Cardiac septum (tissue), 1 donor: ENCODE measurements around the gene KRT1. TPM values are rescaled to one million over a fixed set of nuclear protein-coding genes. Genes with fewer than 3 reads are reported as not detected.

Experiments used
- DNase-seq: peaks from one replicate; pipeline ENCODE4 v3.0.0-alpha.2; 2020; ENCODE audit warnings: low spot score
- intact Hi-C: fragments of 100-400 bp; cut with DNase I; formaldehyde crosslinking; loops from one replicate; pipeline ENCODE4 v1.14.0; 2022
- total RNA-seq: library from RNA; stranded (reverse); fragmentation: NEBNext Ultra II Directional; extraction: Animal tissue kit (Norgen Biotek cat#: 25700); gene quantifications from one replicate; pipeline ENCODE4 v1.2.1, GENCODE V29; 2021
- donor health status: DM: no; HTN: no; CAD: no.

KRT1 gene
- total RNA-seq, 1 donor from 2014 or later = not detected

DNA sequence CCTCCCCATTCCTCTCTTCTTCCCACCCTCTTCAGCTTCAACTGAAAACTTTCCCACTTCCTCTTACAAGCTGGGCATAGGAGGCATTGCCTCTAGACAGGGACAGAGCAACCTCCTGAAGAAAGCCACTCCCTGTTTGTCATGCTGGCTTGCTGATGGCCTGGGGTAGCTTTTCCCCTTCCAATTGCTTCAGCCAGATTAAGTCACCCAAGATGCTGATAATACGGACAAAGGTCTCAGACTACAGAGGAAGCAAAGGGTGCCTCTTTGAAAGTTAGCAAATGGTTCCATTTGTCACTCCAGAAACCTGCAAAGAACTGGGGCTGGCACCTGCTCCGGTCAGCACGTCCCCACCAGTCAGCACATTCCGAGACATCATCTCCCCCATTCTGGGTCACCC is 34.2 kb downstream of the KRT1 start:
- DNase-seq = peak; percentile 59
- intact Hi-C loops = no loop called here

GRCh38 chr12:52645120-52645761 is 35.0 kb downstream of the KRT1 start:
- DNase-seq = no peak
- intact Hi-C loops = no loop called here

- intact Hi-C loops = no loop called here
- DNase-seq = no peak
These were observed 36.2 kb downstream of the KRT1 start for GRCh38 chr12:52644078-52644415.

DNA sequence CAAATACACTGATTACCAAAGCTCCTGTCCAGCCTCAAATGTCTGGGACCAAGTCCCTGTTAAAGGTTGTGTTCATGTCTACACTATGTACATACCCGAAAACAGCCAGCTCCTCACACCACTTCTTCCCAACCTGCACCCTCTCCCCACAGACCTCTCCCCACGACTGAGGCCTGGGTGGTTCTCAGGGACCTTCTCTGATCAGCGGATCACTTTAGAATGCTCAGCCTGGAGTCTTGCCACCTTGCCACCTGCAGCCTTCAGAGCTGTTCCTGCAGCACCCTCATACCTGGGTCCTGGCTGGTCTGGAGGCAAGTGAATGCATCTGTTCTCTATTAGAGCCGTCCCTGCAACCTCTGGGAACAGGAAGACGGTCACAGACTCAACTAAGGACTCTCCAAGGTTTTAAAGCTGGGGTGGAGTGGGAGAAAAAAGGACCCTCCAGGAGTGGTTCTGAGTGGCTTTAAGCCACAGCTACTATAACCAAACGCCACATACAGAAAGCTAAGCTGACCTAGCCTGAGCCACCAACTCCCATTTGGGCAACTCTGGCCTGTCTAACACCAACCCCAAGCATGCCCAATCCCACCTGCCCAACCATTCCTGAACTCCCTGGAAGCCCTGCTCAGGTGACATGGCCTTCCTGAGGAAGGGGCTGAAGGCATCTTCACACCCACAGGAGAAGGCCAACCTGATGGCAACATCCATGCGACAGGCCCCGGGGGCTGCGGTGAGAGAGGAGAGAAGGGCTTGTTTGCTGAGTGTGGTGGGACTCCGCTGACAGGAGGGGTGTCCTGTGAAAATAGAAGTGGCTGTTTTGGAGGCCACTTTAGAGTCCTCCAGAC is 36.8 kb downstream of the KRT1 start:
- no peak for DNase-seq
- intact Hi-C loops = no loop called here

DNA sequence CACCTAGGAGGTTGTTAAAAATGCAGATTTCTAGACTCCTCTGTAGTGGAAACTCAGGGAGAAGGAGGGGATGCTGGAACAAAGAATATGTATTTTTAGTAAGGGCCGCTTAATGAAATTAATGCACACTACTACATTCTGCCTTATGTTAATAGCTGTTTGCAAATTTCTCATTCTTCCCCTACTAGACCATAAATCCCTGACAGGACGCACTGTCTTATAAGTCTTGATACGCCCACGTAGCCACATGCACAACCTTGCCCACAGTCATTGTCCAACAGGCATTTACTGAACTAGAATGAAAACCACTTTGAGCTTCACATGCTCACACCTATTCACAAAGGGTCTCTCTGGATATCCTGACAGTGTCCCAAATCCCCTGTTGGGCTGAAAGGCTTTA is 38.7 kb downstream of the KRT1 start:
- intact Hi-C loops = no loop called here
- no peak for DNase-seq

DNA sequence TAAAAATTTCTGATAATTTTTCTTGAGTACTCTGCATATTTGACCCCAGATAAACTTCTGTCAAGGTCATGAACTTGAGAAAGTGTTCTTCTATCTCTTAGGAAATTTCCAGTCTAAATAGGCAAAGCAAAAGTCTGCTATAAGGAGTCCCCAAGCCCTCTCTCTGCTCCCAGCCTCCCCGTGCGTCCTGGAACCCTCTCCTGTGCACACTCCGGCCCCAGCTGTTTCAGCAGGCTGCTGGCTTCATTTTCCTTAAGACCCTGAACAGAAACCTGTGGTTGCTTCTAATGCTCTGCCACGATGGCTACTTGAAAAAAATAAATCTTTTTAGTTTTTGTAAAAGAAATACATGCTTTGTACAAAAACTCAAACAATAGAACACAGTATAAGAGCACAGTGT is 42.9 kb downstream of the KRT1 start:
- DNase-seq = no peak
- intact Hi-C loops = no loop called here

- intact Hi-C loops = no loop called here
- no peak for DNase-seq
These were observed 43.5 kb downstream of the KRT1 start for GRCh38 chr12:52636592-52637258.

DNA sequence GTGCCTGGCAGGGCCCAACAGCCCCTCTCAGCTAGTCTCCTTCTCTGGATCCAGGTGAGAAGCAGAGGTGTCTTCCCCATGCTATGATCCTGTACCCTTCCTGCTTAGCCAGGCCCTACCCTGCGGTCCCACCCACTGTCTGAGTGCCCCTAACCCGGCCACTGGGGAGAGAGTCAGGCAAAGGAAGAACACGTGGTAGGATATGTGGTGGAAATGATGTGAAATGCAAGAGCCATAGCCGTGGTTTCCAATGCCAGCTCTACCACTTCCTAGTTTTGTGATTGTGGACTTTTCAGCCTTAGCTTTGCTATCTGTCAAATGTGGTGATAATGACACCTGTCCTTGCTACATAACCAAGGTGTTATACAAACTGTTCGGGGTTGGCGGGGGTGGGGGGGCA is 44.0 kb downstream of the KRT1 start:
- DNase-seq = peak; percentile 15
- intact Hi-C loops = no loop called here

GRCh38 chr12:52634266-52635056 is 45.7 kb downstream of the KRT1 start:
- DNase-seq = peak; percentile 86
- intact Hi-C loops = no loop called here

DNA sequence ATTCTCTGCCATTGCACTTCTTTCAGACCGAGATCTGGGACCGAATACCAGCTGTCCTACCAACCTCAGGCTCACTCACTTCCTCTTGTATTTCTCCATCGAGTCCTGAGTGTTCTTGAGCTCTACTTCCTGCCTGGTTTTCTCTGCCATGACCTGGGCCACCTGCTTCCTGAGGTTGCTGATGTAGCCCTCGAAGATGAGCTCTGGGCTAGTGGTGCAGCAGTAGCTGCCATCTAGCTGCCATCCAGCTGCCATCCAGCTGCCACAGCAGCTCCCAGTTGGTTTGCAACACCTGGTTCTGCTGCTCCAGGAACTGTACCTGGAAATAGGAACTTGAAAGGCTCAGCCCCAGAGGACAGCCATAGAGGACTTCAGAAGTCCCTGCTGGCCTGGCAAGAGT is 46.8 kb downstream of the KRT1 start:
- intact Hi-C loops = no loop called here
- peak; percentile 59 for DNase-seq

- intact Hi-C loops = no loop called here
- DNase-seq = peak; percentile 6
These were observed 47.6 kb downstream of the KRT1 start for GRCh38 chr12:52632656-52633055.

DNA sequence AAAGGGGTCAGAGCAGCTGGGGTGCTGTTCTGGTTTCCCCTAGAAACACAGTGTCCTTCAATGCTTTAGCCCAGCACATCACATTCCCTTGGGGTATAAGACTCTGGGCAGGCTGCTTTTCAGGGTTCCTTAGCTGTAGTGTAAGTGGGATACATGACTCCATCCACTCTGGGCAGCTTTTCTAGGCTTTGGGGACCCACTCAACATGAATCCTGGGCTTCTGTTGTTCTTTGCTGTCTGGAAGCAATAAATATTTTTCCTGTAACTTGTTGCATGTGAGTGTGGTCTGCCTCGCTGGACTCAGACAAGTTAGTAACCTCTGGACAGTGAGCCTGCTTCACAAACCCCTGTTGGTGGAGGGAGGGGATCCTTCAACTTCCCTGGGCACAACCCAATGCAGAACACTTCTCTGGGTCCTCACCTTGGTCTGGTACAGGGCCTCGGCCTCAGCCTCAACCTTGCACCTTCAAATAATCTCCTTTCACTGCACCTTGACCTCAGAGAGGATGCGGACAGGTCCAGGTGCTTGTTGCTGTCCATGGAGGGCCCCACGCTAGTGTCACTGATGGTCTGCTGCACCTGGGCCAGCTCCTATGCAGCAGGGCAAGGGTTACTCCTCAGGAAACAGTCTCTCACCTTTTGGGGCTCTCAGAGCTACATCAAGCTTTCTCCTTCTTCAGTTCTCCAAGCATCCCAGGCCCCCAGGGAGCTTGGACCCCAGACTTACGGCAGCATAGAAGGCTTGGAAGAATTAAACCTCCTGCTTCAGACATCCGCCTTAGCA is 48.3 kb downstream of the KRT1 start:
- peak; percentile 14 for DNase-seq
- intact Hi-C loops = no loop called here

DNA sequence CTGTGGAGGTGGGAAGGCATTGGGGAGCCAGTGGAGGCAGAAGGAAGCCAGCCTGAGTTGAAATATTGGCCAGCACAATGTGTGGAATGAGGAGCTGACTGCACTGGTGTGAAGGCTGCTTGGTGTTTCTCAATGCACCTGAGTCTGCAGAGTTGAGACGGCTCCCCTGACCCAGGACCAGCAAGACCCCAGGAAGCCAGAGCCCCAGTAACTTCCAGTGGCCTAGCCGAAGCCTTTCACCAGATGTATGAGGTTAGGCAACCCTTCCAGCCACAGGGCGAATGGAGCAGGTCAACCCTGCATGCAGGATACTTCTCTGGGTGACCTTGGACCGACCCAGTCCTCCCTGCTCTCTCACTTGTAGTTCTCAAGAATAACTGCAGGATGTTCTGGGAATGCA is 48.9 kb downstream of the KRT1 start:
- intact Hi-C loops = no loop called here
- DNase-seq = peak; percentile 50

DNA sequence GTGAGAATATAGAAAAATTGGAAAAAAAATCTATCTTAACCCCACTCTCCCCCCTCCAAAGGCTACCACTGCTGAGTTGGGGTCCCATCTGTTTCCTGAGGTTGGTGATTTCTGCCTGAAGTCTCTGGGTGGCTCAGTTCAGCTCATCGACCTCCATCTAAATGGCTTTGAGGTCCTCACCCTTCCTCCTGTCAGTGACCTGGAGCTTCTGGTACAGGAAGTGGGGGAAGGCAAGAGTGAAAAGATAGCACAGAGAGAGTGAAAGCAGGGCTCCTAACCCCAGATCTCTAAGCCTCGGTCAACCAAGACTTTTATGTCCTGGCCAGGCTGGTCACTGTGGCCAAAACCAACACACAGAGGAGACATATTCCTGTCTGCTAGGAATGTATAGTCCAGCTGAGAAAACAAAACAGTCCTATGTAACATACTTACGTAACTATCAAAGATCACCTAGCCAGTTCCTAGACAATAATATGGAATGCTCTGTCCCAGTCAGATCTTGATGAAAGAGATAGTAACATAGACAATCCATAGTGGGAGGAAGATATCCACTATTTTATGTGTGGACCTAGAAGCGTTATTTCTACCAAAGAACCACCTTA is 49.5 kb downstream of the KRT1 start:
- no peak for DNase-seq
- intact Hi-C loops = no loop called here

GRCh38 chr12:52630008-52630500 is 50.2 kb downstream of the KRT1 start:
- intact Hi-C loops = no loop called here
- DNase-seq = no peak

DNA sequence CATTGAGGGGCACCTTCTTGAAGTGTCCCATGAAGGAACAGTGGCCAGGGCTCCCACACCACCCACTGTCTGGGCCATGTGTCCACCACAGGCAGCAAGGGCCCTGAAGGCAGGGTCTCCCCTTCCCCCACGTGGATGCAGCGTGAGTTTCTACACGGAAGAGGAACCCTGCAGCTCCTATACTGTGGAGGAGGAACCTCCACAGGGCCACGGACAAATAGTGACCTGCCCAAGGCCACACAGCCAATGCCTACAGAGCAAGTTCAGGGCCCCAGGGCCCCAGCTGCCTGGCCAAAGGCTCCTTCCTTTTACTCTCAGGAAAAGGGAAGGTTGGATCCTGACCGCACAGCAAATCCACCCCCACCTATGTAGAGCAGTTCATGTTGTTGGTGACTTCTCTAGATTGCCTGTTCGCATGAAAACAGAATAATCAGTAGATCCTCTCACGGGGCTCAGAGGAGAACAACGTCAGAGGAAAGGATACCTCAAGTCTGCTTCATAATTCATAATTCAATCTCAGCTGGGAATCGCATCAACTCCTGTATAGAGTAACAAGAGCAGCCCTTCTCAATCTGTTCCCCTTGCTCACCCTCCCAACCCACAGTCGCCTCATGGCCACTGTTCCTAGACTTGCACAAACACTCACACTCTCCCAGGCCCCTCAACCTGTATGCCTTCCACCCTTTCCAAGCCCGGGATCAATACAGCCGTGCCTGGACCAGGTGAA is 50.8 kb downstream of the KRT1 start:
- DNase-seq = no peak
- intact Hi-C loops = no loop called here

GRCh38 chr12:52628841-52629240 is 51.4 kb downstream of the KRT1 start:
- intact Hi-C loops = no loop called here
- no peak for DNase-seq

GRCh38 chr12:52628111-52628507 is 52.1 kb downstream of the KRT1 start:
- intact Hi-C loops = no loop called here
- no peak for DNase-seq
